Epithelial cell of prostate (primary cell): ENCODE data around the gene CYP46A1.
A peak's percentile ranks its signal among the peaks of the same experiment; 100 is the strongest.
"Not testable (repeated sequence)": the region's sequence is repeated elsewhere in the genome, so short reads cannot be mapped to it uniquely, and the experiment has no call there.

ENCODE experiments used
- DNase-seq: peaks from one replicate; pipeline ENCODE4 v3.0.0-alpha.2; 2011; ENCODE audit warnings: low read depth, low spot score
- H3K27ac ChIP-seq: fragments of 450-650 bp; 2 replicates; pipeline ENCODE4 v1.5.1; 2017; ENCODE audit warnings: mild to moderate bottlenecking

The CYP46A1 gene

GRCh38 chr14:99683619-99684409, at the start of gene CYP46A1:
TSS of gene CYP46A1 (plus strand) at chr14:99684298. CDS start at chr14:99684418, 120 bp downstream.
- peak; percentile 95 for DNase-seq
- no peak within 1 kb of the TSS for H3K27ac ChIP-seq

DNA sequence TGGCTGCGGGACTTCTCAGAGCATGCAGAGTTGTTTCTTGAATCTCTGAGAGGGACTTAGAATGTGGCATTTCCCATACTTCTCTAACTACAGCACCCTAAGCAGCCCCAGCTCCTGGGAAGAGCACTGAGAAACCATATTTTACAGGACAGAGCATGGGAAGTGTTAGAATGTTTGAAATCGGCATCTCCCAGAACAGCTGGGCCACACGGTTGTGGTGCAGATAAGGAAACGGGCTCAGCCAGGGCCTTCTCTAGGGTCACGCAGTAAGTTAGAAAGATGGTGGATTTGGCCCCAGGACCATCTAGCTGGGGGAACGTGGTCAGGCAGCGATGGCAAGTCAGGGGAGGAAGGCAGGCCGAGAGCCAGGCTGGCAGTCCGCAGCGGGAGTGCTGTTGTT, 49.7 kb upstream of the CYP46A1 start:
- no peak overlapping the region for H3K27ac ChIP-seq
- DNase-seq = no peak

- DNase-seq = no peak
- H3K27ac ChIP-seq = no peak overlapping the region
These were observed 49.0 kb upstream of the CYP46A1 start for GRCh38 chr14:99635116-99635515.

- H3K27ac ChIP-seq = no peak overlapping the region
- DNase-seq = no peak
These were observed 47.6 kb upstream of the CYP46A1 start for GRCh38 chr14:99636487-99636886.

- no peak overlapping the region for H3K27ac ChIP-seq
These were observed 46.5 kb upstream of the CYP46A1 start for GRCh38 chr14:99637624-99638023.

GRCh38 chr14:99642771-99643170, 41.3 kb upstream of the CYP46A1 start:
- not testable (repeated sequence) for DNase-seq, H3K27ac ChIP-seq

More at GRCh38 chr14:99637624-99638023, 46.5 kb upstream of the CYP46A1 start:
- DNase-seq = no peak

GRCh38 chr14:99643343-99643742, 40.8 kb upstream of the CYP46A1 start:
- DNase-seq = no peak
- H3K27ac ChIP-seq = no peak overlapping the region

- no peak overlapping the region for H3K27ac ChIP-seq
- no peak for DNase-seq
These were observed 40.0 kb upstream of the CYP46A1 start for GRCh38 chr14:99644035-99644587.

- DNase-seq = no peak
- no peak within 1 kb of the TSS for H3K27ac ChIP-seq
These were observed 39.2 kb upstream of the CYP46A1 start, which contains the start of gene HHIPL1 for GRCh38 chr14:99644723-99645544. TSS of gene HHIPL1 (plus strand) at chr14:99645129. CDS start at chr14:99645208, 79 bp downstream.

DNA sequence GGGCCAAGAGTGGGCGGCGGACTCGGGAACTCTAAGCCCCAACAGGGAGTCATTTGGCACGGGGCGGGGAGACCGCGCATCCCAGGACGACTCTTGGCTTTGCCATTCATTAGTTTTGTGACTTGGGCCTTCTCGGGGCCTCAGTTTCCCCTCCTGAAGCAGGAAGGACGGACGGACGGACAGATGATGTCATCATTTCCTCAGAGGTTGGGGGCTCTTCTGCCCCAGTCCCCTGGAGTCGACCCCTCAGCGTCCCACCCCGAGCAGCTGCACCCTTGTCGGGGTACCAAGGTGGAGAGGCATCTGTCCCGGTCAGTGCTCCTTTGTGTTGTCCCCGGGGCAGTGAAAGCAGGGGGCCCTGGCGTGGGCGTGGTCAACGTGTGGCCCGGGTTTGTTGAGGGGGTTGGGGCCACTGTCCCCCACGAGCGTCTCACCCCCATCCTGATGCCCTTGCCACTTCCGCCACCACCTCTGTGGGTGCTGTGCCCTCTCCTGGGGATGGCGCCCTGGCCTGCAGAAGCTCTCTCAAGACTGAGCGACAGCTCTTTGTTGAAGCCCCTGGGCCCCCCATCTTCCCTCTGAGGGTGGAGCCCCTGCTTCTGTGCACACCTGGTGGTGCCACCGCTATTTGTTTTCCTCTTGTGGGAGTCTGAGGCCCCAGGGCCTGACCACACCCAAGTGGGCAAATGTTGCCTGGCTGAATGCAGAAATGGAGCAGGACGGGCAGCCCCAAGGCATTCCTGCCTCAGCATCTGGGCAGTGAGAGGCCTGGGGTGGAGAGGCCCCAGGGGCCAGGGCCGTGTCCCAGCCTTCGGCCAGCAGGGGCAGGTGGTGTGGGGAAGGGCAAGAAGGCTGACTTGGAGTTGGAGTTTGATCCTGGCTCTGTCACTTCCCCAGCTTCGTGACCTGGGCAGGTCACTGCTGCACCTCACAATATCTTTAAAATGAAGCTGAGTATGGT, 38.3 kb upstream of the CYP46A1 start:
- no peak for DNase-seq
- no peak overlapping the region for H3K27ac ChIP-seq

GRCh38 chr14:99647411-99647810, 36.7 kb upstream of the CYP46A1 start:
- H3K27ac ChIP-seq = no peak overlapping the region
- DNase-seq = no peak

DNA sequence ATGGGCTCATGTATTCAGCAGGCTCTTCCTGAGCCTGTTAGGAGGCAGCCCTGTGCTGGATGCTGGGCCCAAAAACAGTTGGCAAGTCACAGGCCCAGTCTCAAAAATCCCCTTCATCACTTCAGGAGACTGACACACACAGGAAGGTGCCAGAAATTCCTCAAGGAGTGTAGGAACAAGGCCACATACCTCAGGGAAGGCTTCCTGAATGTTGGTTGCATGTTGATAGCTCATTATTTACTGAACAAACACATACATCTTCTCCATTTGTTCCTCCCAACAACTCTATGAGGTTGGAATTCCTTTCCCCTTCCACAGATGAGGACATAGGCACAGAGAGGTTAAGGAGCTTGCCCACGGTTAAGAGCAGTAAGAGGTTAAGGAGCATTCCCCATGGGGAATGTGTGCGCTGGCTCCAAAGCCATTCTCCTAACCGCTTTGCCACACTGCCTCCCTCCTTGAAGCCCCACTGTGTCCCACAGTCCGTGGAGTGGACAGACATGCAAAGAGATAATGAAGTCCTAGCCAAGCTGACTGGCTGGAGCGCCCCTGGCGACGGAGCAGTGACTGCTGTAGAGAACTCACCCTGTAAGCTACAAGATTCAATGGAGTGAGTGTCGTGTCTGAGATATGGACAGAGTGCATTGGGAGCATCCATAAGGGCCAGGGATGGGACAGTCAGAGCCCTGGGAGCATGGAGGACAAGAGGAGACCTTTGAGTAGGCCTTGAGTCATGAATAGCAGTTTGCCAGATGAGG, 35.9 kb upstream of the CYP46A1 start:
- DNase-seq = no peak
- H3K27ac ChIP-seq = no peak overlapping the region

GRCh38 chr14:99649219-99649618, 34.9 kb upstream of the CYP46A1 start:
- DNase-seq = no peak
- no peak overlapping the region for H3K27ac ChIP-seq

DNA sequence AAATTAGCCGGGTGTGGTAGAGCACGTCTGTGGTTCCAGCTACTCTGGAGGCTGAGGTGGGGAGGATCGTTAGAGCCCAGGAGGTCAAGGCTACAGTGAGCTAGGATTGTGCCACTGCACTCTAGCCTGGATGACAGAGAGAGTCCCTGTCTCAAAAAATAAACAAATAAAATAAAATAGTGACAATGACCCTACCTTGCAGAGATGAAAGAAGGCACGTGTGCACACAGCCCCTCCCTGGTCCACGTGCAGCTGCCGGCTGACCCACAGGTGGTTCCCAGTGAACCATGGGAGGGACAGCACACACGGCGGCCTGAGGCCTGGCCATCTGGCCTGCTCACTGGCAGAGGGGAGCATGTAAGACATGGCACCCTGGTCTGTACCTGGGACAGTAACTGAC, 34.5 kb upstream of the CYP46A1 start:
- no peak for DNase-seq
- no peak overlapping the region for H3K27ac ChIP-seq

- no peak for DNase-seq
- no peak overlapping the region for H3K27ac ChIP-seq
These were observed 33.9 kb upstream of the CYP46A1 start for GRCh38 chr14:99650189-99650588.

DNA sequence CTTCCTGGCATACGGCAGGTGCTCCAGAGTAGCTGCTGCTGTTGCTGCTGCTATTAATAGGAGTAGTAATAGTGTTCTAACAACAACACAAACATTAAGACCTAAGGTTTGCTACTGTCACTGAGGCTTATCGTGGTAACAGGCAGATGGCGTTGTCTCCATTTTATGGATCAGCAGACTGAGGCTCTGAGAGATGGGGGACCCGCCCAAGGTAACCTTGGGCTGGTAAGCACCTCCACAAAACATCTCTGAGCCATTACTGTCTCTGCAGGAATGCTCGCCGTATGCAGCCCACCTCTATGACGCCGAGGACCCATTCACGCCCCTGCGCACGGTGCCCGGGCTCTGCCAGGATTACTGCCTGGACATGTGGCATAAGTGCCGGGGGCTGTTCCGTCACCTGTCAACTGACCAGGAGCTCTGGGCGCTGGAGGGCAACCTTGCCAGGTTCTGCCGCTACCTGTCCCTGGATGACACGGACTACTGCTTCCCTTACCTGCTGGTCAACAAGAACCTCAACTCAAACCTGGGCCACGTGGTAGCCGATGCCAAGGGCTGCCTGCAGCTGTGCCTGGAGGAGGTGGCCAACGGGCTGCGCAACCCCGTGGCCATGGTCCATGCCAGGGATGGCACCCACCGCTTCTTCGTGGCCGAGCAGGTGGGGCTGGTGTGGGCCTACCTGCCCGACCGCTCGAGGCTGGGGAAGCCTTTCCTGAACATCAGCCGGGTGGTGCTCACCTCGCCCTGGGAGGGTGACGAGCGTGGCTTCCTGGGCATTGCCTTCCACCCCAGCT, 31.9 kb upstream of the CYP46A1 start:
- no peak for DNase-seq
- no peak overlapping the region for H3K27ac ChIP-seq

GRCh38 chr14:99654235-99654985, 29.7 kb upstream of the CYP46A1 start:
- no peak for DNase-seq
- H3K27ac ChIP-seq = no peak overlapping the region

DNA sequence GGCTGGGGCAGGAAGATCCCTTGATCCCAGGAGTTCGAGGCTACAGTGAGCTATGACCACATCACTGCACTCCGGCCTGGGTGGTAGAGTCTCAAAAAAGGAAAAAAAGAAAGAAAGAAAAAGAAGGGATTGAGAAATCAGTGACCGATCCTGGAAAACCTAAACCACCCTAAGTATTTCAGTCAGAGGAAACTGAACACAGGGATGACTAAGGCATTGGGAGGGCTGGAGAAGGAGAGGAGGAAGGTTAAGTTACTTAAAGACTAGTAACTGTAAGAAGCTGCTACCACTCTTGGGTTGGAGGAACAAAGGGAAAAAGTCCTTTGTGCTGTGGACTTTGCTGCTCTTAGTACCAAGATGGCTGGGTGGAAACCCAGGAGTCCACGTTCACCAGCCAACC, 28.6 kb upstream of the CYP46A1 start:
- no peak overlapping the region for H3K27ac ChIP-seq
- DNase-seq = no peak
